HG03108 (cell line): ENCODE measurements around the gene EEF2.

Experiments
- ATAC-seq: cut with Tn5 transposase; IDR thresholded peaks from one replicate; pipeline ENCODE4 v1.9.1; 2021; ENCODE audit warnings: moderate library complexity; ENCODE audit not compliant: unreplicated experiment

The EEF2 gene

GRCh38 chr19:3984908-3985642 lies at the start of gene EEF2:
Gene EEF2, minus strand, starts transcription at chr19:3985463. Its CDS starts 83 bp downstream, at chr19:3985380.
- peak; percentile 42 for ATAC-seq

- ATAC-seq: no peak
Measured at GRCh38 chr19:4034048-4035017, 49.1 kb upstream of the EEF2 start.

GRCh38 chr19:4033028-4033956 lies 48.0 kb upstream of the EEF2 start:
- ATAC-seq: no peak

DNA sequence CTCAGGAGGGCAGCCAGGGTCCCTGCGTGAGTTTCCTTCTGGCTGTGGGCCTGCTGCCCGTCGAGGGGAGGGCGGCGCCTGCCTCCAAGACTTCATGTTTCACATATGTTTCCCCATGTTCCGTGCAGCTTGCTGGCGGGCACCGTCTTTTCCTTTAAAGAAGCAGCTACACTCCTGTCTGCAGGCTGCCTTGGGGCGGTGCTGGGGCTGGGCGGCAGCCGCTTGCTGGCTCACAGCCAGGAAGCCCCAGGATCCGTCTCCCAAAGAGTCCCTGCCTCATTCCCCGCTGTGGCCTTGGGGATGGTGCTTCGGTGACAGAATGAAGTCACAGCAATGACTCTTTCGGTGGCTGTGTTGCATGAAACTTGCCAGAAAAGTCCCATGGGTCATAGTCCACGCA lies 47.2 kb upstream of the EEF2 start:
- no peak for ATAC-seq

DNA sequence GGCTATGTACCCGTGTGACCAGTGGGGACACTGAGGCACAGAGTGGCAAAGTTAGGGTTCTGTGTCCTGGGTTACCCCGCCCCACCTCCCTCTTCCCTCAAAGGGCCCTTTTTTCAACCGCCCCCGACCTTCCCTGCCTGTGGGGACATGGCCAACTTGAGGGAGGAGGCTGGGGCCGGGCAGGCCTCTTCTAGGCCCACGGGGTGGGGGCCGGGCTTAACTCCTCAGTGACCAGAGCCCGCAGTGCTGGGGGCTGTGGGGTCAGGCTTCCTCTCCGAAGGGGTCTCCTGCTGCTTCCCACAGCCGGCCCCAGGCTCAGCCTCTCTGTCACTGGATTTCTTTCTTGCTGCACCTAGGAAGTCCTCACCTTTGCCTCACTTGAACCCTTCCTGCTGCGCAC lies 46.2 kb upstream of the EEF2 start:
- no peak for ATAC-seq

DNA sequence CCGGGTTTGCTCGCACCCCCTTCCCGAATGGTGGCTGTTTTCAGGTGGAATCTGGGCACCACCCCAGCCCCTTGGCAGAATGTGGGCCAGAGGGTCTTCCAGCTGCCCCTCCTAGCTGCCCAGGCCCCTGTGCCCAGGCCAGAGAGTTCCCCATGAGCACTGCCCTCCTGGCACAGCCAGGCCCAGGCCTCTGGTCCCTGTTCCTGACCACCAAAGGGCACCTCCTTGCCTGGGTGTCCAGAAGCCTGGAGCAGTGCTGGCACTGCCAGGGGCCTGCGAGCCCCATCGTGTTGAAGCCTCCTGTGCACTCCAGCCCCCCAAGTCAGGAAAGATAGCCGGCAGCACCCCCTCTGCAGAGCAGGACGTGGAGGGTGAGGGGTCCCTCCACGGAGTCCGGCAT lies 45.7 kb upstream of the EEF2 start:
- ATAC-seq: no peak

DNA sequence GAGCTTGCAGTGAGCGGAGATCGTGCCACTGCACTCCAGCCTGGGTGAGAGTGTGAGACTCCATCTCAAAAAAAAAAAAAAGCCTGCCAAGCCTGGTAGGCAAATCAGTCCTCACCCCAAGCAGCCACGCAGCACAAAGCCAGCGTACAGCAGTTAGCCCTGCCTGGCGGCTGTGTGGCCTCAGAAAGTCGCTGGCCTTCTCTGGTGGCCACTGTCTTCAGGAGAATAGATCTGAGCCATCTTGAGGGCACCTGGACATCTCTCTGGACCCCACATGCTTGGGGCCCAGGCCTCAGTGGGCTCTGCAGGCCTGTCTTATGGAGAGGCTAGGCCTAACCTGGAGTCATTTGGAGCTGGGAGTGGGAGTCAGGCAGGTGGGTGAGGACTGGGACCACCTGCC lies 45.3 kb upstream of the EEF2 start:
- ATAC-seq: no peak

- no peak for ATAC-seq
Measured at GRCh38 chr19:4029247-4029614, 44.0 kb upstream of the EEF2 start.

DNA sequence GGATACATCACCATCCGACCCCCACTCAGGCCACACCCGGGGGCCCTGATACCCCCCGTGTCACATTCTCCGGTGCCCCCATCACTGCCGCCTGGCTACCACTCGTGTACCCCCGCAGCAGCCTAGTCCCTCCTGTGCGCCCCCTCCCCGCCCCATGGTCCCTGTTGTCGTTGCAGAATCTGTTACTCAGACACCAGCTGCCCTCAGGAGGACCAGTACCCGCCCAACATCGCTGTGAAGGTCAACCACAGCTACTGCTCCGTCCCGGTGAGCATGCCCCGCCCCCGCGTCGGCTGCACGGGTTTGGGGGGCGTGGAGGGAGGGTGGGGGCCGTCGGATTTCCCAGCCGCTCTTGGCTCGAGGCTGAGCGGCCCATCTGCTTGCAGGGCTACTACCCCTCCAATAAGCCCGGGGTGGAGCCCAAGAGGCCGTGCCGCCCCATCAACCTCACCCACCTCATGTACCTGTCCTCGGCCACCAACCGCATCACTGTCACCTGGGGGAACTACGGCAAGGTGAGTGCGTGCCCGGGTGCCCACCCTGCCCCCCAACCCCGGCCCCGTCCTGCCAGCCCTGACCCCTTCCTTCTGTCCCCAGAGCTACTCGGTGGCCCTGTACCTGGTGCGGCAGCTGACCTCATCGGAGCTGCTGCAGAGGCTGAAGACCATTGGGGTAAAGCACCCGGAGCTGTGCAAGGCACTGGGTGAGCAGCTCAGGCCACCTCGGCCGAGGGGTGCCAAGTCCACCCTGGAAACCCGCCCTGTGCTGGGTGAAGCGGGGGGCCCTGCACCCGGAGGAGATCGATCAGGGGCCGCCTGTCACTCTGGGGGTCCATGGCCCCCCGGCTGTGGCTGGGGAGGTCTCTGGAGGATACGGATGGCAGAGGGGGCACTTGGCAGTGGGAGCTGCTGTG lies 43.3 kb upstream of the EEF2 start:
- ATAC-seq: no peak

GRCh38 chr19:4027146-4027545 lies 41.9 kb upstream of the EEF2 start:
- ATAC-seq: no peak

GRCh38 chr19:4025317-4025716 lies 40.1 kb upstream of the EEF2 start:
- no peak for ATAC-seq

GRCh38 chr19:4023600-4024398 lies 38.5 kb upstream of the EEF2 start:
- no peak for ATAC-seq

- ATAC-seq: no peak
Measured at GRCh38 chr19:4019578-4019977, 34.3 kb upstream of the EEF2 start.

- no peak for ATAC-seq
Measured at GRCh38 chr19:4018775-4019504, 33.7 kb upstream of the EEF2 start.

DNA sequence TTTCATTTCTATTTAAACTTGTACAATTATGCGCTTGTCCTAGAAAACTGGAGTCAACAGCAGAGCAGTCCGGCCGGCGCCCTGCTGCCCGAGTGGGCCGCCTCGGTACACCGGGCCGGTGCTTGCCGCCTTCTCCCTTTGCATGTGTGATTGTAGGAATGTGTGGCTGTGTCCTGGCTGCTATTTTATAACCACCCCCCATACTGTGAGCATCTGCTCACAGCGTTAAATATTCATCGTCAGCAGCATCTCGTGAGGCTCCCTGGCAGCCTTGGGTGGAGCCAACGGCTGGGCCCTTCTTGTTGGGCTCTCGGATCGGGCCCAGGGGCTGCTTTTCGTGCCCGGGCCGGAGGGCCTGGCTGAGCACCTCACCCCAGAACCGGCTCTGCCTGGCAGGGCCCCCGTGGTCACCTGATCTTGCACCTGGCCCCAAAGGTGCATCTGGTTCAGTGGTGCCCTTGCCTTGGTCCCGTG lies 32.9 kb upstream of the EEF2 start:
- no peak for ATAC-seq

GRCh38 chr19:4016903-4017638 lies 31.8 kb upstream of the EEF2 start:
- ATAC-seq: no peak

DNA sequence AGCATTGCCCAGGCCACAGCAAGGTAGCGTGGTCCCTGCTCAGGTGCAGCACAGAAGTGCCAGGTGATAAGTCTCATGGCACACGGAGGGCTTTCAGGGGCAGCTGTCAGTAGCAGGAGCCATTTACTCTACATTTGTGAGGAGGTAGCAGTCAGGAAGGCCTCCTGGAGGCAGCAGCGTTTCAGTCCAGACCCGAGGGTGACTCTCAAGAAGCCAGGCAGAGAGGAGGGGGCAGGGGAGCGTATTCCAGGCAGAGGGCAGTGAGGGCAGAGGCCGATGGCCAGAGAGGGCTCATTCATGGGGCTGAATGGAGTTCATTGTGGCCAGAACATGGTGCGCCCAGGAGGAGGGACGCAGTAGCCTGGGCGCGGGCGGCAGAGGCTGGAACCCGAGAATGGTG lies 31.2 kb upstream of the EEF2 start:
- ATAC-seq: no peak
